GM18499 (cell line): ENCODE measurements around the gene NAIF1.
"Not testable (repeated sequence)": the region's sequence is repeated elsewhere in the genome, so short reads cannot be mapped to it uniquely, and the experiment has no call there.

Experiments
- ATAC-seq: cut with Tn5 transposase; IDR thresholded peaks from one replicate; pipeline ENCODE4 v1.9.1; 2021; ENCODE audit warnings: moderate number of reproducible peaks; ENCODE audit not compliant: insufficient read depth, unreplicated experiment

NAIF1 gene

GRCh38 chr9:128062846-128063831 is 4.0 kb downstream of the NAIF1 start:
- no peak for ATAC-seq

- ATAC-seq = no peak
These were observed 4.8 kb downstream of the NAIF1 start for GRCh38 chr9:128062279-128062678.

GRCh38 chr9:128061275-128061960 is 5.7 kb downstream of the NAIF1 start:
- ATAC-seq = no peak

GRCh38 chr9:128059365-128059983 is 7.6 kb downstream of the NAIF1 start:
- ATAC-seq = no peak

- ATAC-seq = no peak
These were observed 9.3 kb downstream of the NAIF1 start for GRCh38 chr9:128057724-128058409.

- no peak for ATAC-seq
These were observed 10.0 kb downstream of the NAIF1 start for GRCh38 chr9:128056887-128057723.

GRCh38 chr9:128056086-128056485 is 11.0 kb downstream of the NAIF1 start:
- ATAC-seq = no peak

GRCh38 chr9:128055344-128056040 is 11.6 kb downstream of the NAIF1 start:
- ATAC-seq = no peak

- ATAC-seq = no peak
These were observed 13.0 kb downstream of the NAIF1 start for GRCh38 chr9:128054087-128054486.

- no peak for ATAC-seq
These were observed 13.6 kb downstream of the NAIF1 start for GRCh38 chr9:128053560-128053959.

- no peak for ATAC-seq
These were observed 15.0 kb downstream of the NAIF1 start for GRCh38 chr9:128051932-128052709.

- no peak for ATAC-seq
These were observed 17.3 kb downstream of the NAIF1 start for GRCh38 chr9:128049843-128050242.

GRCh38 chr9:128048663-128049062 is 18.5 kb downstream of the NAIF1 start:
- no peak for ATAC-seq

- no peak for ATAC-seq
These were observed 19.9 kb downstream of the NAIF1 start for GRCh38 chr9:128047231-128047630.

- no peak for ATAC-seq
These were observed 21.3 kb downstream of the NAIF1 start for GRCh38 chr9:128045831-128046230.

GRCh38 chr9:128045409-128045808 is 21.7 kb downstream of the NAIF1 start:
- not testable (repeated sequence) for ATAC-seq

GRCh38 chr9:128043467-128043868 is 23.7 kb downstream of the NAIF1 start:
- no peak for ATAC-seq

GRCh38 chr9:128042043-128042442 is 25.1 kb downstream of the NAIF1 start:
- ATAC-seq = no peak
